GM21529 (cell line): ENCODE measurements around the gene SUPV3L1.

Experiments
- ATAC-seq: cut with Tn5 transposase; IDR thresholded peaks from one replicate; pipeline ENCODE4 v1.9.1; 2021; ENCODE audit not compliant: unreplicated experiment

Gene SUPV3L1

GRCh38 chr10:69254877-69255276, 74.8 kb downstream of the SUPV3L1 start:
- no peak for ATAC-seq
